GM12878 (cell line): ENCODE data around the gene CCDC71. TPM values are rescaled to one million over a fixed set of nuclear protein-coding genes. Genes with fewer than 3 reads are reported as not detected.

Experiments used
- CBFB ChIP-seq: IDR thresholded peaks from 2 replicates; pipeline ENCODE4 v1.6.1; 2016; ENCODE audit warnings: antibody characterized with exemption, low read depth
- EED ChIP-seq: sonication (generic); IDR thresholded peaks from 2 replicates; pipeline ENCODE4 v1.6.1; 2016; ENCODE audit warnings: antibody characterized with exemption, low read depth
- ELK1 ChIP-seq: IDR thresholded peaks from 2 replicates; pipeline ENCODE4 v1.6.1; 2012; ENCODE audit warnings: low read depth, low read length, improper control_type of control experiment
- GABPA ChIP-seq: IDR thresholded peaks from 2 replicates; pipeline ENCODE4 v1.6.1; 2014; ENCODE audit warnings: antibody characterized with exemption, low read depth, mild to moderate bottlenecking, inconsistent platforms
- HSF1 ChIP-seq: fragments of 150-350 bp; IDR thresholded peaks from 2 replicates; pipeline ENCODE4 v1.6.1; 2014; ENCODE audit warnings: mild to moderate bottlenecking, low read depth, low read length
- NFIC ChIP-seq: IDR thresholded peaks from 2 replicates; pipeline ENCODE4 v1.6.1; 2012; ENCODE audit warnings: low read depth, mild to moderate bottlenecking, inconsistent platforms, low read length, moderate library complexity
- RAD21 ChIP-seq: IDR thresholded peaks from 2 replicates; pipeline ENCODE4 v1.6.1; 2011; ENCODE audit warnings: mild to moderate bottlenecking, low read depth, low read length, moderate library complexity; ENCODE audit not compliant: insufficient read depth
- RCOR1 ChIP-seq: conservative IDR thresholded peaks from 2 replicates; pipeline ENCODE4 v1.6.1; 2012; ENCODE audit warnings: low read depth, low read length, improper control_type of control experiment
- SIN3A ChIP-seq: IDR thresholded peaks from 2 replicates; pipeline ENCODE4 v1.6.1; 2012; ENCODE audit warnings: low read depth, low read length, improper control_type of control experiment
- SP1 ChIP-seq: IDR thresholded peaks from one replicate; pipeline ENCODE4 v1.6.1; 2011; ENCODE audit warnings: low read depth, low read length
- STAT1 ChIP-seq: fragments of 450-650 bp; conservative IDR thresholded peaks from 2 replicates; pipeline ENCODE4 v1.6.1; 2014; ENCODE audit warnings: antibody characterized with exemption, mild to moderate bottlenecking
- STAT3 ChIP-seq: IDR thresholded peaks from 2 replicates; pipeline ENCODE4 v1.6.1; 2011; ENCODE audit warnings: low read depth, low read length, improper control_type of control experiment
- TAF1 ChIP-seq: IDR thresholded peaks from 2 replicates; pipeline ENCODE4 v1.6.1; 2011; ENCODE audit warnings: mild to moderate bottlenecking, low read depth, low read length, borderline replicate concordance
- WRNIP1 ChIP-seq: IDR thresholded peaks from 2 replicates; pipeline ENCODE4 v1.6.1; 2011; ENCODE audit warnings: low read depth, low read length, improper control_type of control experiment, borderline replicate concordance
- ZBED1 ChIP-seq: IDR thresholded peaks from 2 replicates; pipeline ENCODE4 v1.6.1; 2016; ENCODE audit warnings: borderline replicate concordance
- ZNF592 ChIP-seq: fragments of 450-650 bp; IDR thresholded peaks from 2 replicates; pipeline ENCODE4 v1.6.1; 2017; ENCODE audit warnings: mild to moderate bottlenecking, moderate library complexity
- ZNF622 ChIP-seq: fragments of 450-650 bp; IDR thresholded peaks from 2 replicates; pipeline ENCODE4 v1.6.1; 2017; ENCODE audit warnings: mild to moderate bottlenecking, inconsistent platforms
- polyA plus RNA-seq, 11 experiments: library from polyadenylated mRNA; depleted of rRNA in 4 of 11; unstranded in 6 of 11; stranded (reverse) in 5 of 11; fragments of >200 nt; fragmentation: Nextera tagmentation in 4 of 11; fragmentation: Illumina TruSeq in 1 of 11; extraction: Ambion mirVana in 4 of 11; extraction: Trizol in 1 of 11; gene quantifications; 1 replicate in 1 of 11; 2 replicates in 10 of 11; pipeline versions ENCODE4 v1.2.1 to v1.2.3, GENCODE V29; 2011 to 2016; ENCODE audit warnings: inconsistent platforms in 2 of 11, missing spikeins in 2 of 11, low read depth in 1 of 11
- total RNA-seq, 4 experiments: library from RNA; depleted of rRNA in 3 of 4; stranded (reverse); fragments of >200 nt in 3 of 4; fragmentation: Illumina TruSeq in 1 of 4; extraction: Trizol in 1 of 4; gene quantifications; 2 replicates each; pipeline versions ENCODE4 v1.2.1 to v1.2.3, GENCODE V29; 2013 to 2021
- TF ChIP-seq, protein P1 (sequence below): IDR thresholded peaks from 2 replicates; pipeline ENCODE4 v1.6.1; 2011; ENCODE audit warnings: mild to moderate bottlenecking, low read depth, low read length, moderate library complexity; ENCODE audit not compliant: insufficient replicate concordance
- TF ChIP-seq, protein P2 (sequence below): fragments of 450-650 bp; IDR thresholded peaks from 2 replicates; pipeline ENCODE4 v1.6.1; 2018; ENCODE audit warnings: borderline replicate concordance, mild to moderate bottlenecking; ENCODE audit not compliant: partially characterized antibody

The CCDC71 gene
- total and polyA plus RNA-seq, 10 of the 15 experiments (the other 5 are each of a cell fraction or from before 2014, with no cell fraction given): 0.20 to 38.0 (median 16.1) TPM

DNA sequence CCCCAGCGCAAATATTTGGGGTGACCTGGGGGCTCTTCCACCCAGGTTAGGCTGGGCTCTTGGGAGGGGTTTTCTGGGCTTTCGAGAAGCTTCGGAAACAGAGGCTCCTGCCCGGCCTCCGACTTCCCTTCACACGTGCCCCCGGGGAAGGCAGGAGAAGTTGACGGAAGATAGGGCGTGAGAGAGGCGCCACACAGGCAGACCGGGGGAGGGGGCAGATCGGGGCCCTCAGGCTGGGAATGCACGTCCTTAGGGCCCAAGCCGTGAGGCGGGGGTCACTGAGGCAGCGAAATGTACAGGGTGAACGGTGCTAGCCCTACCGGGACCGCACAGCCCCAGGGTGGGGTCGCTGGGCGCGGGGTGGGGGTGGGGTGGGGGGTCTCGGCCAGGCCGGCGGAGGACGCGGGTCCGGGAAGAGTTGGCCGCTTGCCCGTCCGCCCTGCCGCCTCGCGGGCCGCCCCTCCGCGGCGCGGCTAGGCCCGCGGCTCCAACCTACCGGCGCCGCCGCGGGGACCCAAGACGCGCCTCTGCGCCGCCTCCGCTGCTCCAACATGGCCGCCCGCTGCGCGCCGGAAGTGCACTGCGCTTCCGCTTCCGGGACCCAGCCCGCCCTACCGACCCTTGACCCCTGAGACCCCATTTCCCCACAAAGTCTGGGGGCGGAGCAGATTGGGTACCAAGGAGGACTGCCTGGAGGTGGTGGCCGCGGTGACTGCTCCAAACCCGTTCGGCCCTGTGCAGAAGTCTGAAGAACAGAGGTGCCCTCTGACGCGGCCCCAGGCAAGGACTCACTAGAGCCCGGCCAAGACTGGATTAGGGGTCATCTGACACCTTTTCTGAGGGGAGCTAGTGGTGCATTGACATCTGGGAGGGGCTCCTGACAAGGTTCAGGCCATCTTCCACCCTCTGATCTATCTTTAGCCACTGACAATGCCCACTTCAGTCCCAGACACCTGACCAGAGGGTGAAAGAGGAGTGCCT, at the start of gene CCDC71 (continued):
- peak; percentile 73; the same call in 1 of the 2 replicates for TF ChIP-seq TAF1
- TF ChIP-seq GABPA: peak; percentile 96
- peak; percentile 92 for TF ChIP-seq ELK1
- TF ChIP-seq, protein P1, sequence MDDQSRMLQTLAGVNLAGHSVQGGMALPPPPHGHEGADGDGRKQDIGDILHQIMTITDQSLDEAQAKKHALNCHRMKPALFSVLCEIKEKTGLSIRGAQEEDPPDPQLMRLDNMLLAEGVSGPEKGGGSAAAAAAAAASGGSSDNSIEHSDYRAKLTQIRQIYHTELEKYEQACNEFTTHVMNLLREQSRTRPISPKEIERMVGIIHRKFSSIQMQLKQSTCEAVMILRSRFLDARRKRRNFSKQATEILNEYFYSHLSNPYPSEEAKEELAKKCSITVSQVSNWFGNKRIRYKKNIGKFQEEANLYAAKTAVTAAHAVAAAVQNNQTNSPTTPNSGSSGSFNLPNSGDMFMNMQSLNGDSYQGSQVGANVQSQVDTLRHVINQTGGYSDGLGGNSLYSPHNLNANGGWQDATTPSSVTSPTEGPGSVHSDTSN: no peak
- TF ChIP-seq NFIC: no peak
- TF ChIP-seq STAT1: no peak
- 0 out of 2 replicates have a peak, but pooled peaks have one; percentile 7 for TF ChIP-seq HSF1
- no peak for TF ChIP-seq EED
- TF ChIP-seq, protein P2, sequence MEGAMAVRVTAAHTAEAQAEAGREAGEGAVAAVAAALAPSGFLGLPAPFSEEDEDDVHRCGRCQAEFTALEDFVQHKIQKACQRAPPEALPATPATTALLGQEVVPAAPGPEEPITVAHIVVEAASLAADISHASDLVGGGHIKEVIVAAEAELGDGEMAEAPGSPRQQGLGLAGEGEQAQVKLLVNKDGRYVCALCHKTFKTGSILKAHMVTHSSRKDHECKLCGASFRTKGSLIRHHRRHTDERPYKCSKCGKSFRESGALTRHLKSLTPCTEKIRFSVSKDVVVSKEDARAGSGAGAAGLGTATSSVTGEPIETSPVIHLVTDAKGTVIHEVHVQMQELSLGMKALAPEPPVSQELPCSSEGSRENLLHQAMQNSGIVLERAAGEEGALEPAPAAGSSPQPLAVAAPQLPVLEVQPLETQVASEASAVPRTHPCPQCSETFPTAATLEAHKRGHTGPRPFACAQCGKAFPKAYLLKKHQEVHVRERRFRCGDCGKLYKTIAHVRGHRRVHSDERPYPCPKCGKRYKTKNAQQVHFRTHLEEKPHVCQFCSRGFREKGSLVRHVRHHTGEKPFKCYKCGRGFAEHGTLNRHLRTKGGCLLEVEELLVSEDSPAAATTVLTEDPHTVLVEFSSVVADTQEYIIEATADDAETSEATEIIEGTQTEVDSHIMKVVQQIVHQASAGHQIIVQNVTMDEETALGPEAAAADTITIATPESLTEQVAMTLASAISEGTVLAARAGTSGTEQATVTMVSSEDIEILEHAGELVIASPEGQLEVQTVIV: peak; percentile 63
- TF ChIP-seq ZNF622: no peak
- no peak; the same call in 1 of the 2 replicates for TF ChIP-seq ZNF592
- TF ChIP-seq RCOR1: no peak
- no peak for TF ChIP-seq CBFB
- TF ChIP-seq STAT3: no peak
- no peak; the same call in 1 of the 2 replicates for TF ChIP-seq SIN3A
- no peak for TF ChIP-seq SP1
- no peak for TF ChIP-seq WRNIP1
- no peak for TF ChIP-seq ZBED1
- TF ChIP-seq RAD21: no peak
